ENCODE data around the gene ADAMTS3. TPM values are rescaled to one million over a fixed set of nuclear protein-coding genes. Genes with fewer than 3 reads are reported as not detected.

The ADAMTS3 gene
- total RNA-seq: 10 to 100 TPM in 1 of 2 donors, 1 to 10 TPM in 1; 5.8 to 13.0 TPM
- 10.2 TPM for polyA plus RNA-seq (2013, experiment 1 of 2)
- polyA plus RNA-seq (2013, experiment 2 of 2): 9.5 TPM
- long read RNA-seq, experiment 1, full-length matches to known transcripts: 2 of 7 reads
- long read RNA-seq, experiment 1, partial matches to known transcripts: 2 of 7 reads
- long read RNA-seq, experiment 1, other reads (novel, unspliced or antisense): 3 of 7 reads
- long read RNA-seq, experiment 2, full-length matches to known transcripts: 1 of 10 reads
- long read RNA-seq, experiment 2, partial matches to known transcripts: 4 of 10 reads
- long read RNA-seq, experiment 2, other reads (novel, unspliced or antisense): 5 of 10 reads
- long read RNA-seq, experiment 3, partial matches to known transcripts: 2 of 7 reads
- long read RNA-seq, experiment 3, other reads (novel, unspliced or antisense): 5 of 7 reads
- long read RNA-seq, experiment 4: 0 reads

DNA sequence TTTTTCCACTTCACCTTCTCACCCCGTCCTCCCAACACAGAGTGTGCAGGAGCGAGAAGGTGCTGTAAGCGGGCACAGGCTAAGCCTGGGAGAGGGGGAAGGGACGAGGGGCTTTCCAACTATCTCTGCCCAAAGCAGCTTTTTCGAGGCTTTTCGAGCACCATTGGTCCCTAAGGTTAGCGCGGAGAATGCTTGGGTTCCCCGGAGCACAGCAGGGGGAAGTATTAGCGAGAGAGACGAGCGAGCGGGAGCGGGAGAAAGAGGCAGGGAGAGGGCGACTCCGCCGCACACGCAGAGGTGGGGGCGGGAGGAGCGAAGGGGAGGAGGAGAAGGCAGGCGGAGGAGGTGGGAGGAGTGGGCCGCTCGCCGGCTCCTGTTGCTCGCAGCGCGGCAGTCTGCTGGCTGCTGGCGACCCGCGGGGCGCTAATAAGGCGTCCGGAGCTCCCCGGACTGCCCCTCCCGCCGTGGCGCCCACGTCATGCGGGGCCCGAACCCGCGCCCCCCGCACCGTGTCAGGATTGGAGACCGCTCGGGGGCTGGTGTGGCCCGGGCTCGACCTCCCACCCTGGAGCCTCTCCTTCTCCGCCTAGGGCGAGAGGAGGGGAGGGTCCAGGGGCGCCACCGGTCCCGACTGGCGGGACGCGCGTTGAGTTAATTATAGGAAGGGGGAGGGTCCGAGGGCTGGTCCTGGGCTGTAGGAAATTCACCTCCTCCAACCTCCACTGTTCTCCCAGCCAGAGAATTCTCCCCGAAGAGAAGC lies at the start of gene ADAMTS3:
Gene ADAMTS3 (minus strand): TSS at position 263 of the 760 bp plus-strand sequence. CDS start 459 bp downstream, outside the sequence.
- DNase-seq: peak; percentile 94
- Histone ChIP-seq H3K4me1 (ENCODE audit: control insufficient read depth, insufficient read depth, low read length) (peaks cover 6% of the 10 kb centered on the region), H3K27me3 (ENCODE audit: control insufficient read depth, insufficient read depth, low read length, poor library complexity, severe bottlenecking) (no peaks in the 10 kb centered on the region), H3K9ac (ENCODE audit: extremely low read depth, low read length, poor library complexity, severe bottlenecking) (peak within 1 kb of the TSS; percentile 67), H3K9me3 (ENCODE audit: control insufficient read depth, low read length) (no peaks in the 10 kb centered on the region), H3K36me3 (ENCODE audit: control insufficient read depth, insufficient read depth, low read length) (no peaks in the 10 kb centered on the region), H3K4me3 (ENCODE audit: low read length) (peak within 1 kb of the TSS; percentile 89), H3K27ac (ENCODE audit: low read depth, low read length) (no peak within 1 kb of the TSS)
- H3K27me3 Mint-ChIP-seq (ENCODE audit: insufficient read depth): no peaks in the 10 kb centered on the region
- H3K9me3 Mint-ChIP-seq: no peaks in the 10 kb centered on the region
- H3K4me1 Mint-ChIP-seq: peaks cover 20% of the 10 kb centered on the region
- H3K36me3 Mint-ChIP-seq (ENCODE audit: low read depth): no peaks in the 10 kb centered on the region
- TF ChIP-seq, protein P1, sequence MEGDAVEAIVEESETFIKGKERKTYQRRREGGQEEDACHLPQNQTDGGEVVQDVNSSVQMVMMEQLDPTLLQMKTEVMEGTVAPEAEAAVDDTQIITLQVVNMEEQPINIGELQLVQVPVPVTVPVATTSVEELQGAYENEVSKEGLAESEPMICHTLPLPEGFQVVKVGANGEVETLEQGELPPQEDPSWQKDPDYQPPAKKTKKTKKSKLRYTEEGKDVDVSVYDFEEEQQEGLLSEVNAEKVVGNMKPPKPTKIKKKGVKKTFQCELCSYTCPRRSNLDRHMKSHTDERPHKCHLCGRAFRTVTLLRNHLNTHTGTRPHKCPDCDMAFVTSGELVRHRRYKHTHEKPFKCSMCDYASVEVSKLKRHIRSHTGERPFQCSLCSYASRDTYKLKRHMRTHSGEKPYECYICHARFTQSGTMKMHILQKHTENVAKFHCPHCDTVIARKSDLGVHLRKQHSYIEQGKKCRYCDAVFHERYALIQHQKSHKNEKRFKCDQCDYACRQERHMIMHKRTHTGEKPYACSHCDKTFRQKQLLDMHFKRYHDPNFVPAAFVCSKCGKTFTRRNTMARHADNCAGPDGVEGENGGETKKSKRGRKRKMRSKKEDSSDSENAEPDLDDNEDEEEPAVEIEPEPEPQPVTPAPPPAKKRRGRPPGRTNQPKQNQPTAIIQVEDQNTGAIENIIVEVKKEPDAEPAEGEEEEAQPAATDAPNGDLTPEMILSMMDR (conservative IDR thresholded peaks at IDR 0.05): no peak
- WGBS, 2 experiments (ENCODE audit: insufficient coverage in 1 of 2, insufficient read length in 1 of 2): 0% methylated on average over 10 to 49 of the region's 59 CpGs
- H3K27ac Mint-ChIP-seq: peak within 1 kb of the TSS; percentile 86
- peak within 1 kb of the TSS; percentile 73 for H3K4me3 Mint-ChIP-seq

DNA sequence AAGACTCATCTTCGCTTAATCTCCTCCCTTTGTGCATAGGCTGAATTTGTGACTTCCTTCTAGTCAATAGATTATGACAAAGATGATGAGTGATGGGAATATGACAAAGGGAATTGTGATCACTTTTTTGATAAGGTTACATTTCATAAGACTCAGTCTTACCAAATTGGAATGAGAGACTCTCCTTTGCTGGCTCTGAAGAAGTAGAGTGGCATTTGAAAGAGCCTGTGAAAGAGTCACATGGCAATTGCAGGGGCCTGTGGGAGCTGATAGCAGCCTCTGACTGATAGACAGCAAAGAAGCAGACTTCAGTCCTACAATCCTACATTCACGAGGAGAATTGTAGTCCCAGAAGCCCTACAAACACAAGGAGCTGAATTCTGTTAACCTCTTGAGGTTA lies 44.9 kb upstream of the ADAMTS3 start:
- TF ChIP-seq, protein P1 (conservative IDR thresholded peaks at IDR 0.05): no peak
- no peaks in the 10 kb centered on the region for H3K36me3 Mint-ChIP-seq (ENCODE audit: low read depth)
- WGBS, 2 experiments (ENCODE audit: insufficient coverage in 1 of 2, insufficient read length in 1 of 2): 84% methylated on average over 2 of the region's 2 CpGs; no CpG with 5 or more reads in 1 of the 2 experiments
- H3K27ac Mint-ChIP-seq: no peak overlapping the region
- no peak overlapping the region for H3K4me3 Mint-ChIP-seq
- H3K27ac ChIP-seq (ENCODE audit: low read depth, low read length): no peak overlapping the region
- no peak overlapping the region for H3K9ac ChIP-seq (ENCODE audit: extremely low read depth, low read length, poor library complexity, severe bottlenecking)
- no peaks in the 10 kb centered on the region for H3K4me1 ChIP-seq (ENCODE audit: control insufficient read depth, insufficient read depth, low read length)
- H3K4me1 Mint-ChIP-seq: no peaks in the 10 kb centered on the region
- no peaks in the 10 kb centered on the region for H3K9me3 ChIP-seq (ENCODE audit: control insufficient read depth, low read length)
- no peaks in the 10 kb centered on the region for H3K27me3 Mint-ChIP-seq (ENCODE audit: insufficient read depth)
- H3K36me3 ChIP-seq (ENCODE audit: control insufficient read depth, insufficient read depth, low read length): no peaks in the 10 kb centered on the region
- no peak for DNase-seq
- no peaks in the 10 kb centered on the region for H3K9me3 Mint-ChIP-seq
- H3K4me3 ChIP-seq (ENCODE audit: low read length): no peak overlapping the region
- no peaks in the 10 kb centered on the region for H3K27me3 ChIP-seq (ENCODE audit: control insufficient read depth, insufficient read depth, low read length, poor library complexity, severe bottlenecking)

DNA sequence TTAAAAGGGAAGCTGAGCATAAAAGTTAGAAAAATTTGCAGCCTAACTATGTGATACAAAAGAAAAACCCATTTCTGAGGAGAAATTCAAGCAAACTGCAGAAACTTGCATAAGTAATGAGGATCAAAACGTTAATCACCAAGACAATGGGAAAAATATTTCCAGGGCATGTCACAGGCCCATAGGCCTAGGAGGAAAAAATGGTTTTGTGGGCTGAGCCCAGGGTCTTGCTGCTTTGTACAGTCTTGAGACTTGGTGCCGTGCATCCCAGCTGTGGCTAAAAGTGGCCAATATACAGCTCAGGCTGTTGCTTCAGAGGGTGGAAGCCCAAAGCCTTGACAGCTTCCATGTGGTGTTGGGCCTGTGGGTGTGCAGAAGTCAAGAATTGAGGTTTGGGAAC lies 37.7 kb upstream of the ADAMTS3 start:
- Histone ChIP-seq H3K36me3 (ENCODE audit: control insufficient read depth, insufficient read depth, low read length) (no peaks in the 10 kb centered on the region), H3K4me3 (ENCODE audit: low read length) (no peak overlapping the region), H3K9me3 (ENCODE audit: control insufficient read depth, low read length) (peaks cover 21% of the 10 kb centered on the region), H3K4me1 (ENCODE audit: control insufficient read depth, insufficient read depth, low read length) (no peaks in the 10 kb centered on the region), H3K9ac (ENCODE audit: extremely low read depth, low read length, poor library complexity, severe bottlenecking) (no peak overlapping the region), H3K27me3 (ENCODE audit: control insufficient read depth, insufficient read depth, low read length, poor library complexity, severe bottlenecking) (no peaks in the 10 kb centered on the region), H3K27ac (ENCODE audit: low read depth, low read length) (no peak overlapping the region)
- no peaks in the 10 kb centered on the region for H3K4me1 Mint-ChIP-seq
- no peak overlapping the region for H3K27ac Mint-ChIP-seq
- DNase-seq: no peak
- 68 to 85% methylated on average over 2 of the region's 2 CpGs for WGBS, 2 experiments (ENCODE audit: insufficient coverage in 1 of 2, insufficient read length in 1 of 2)
- H3K36me3 Mint-ChIP-seq (ENCODE audit: low read depth): peaks cover 2% of the 10 kb centered on the region
- H3K4me3 Mint-ChIP-seq: no peak overlapping the region
- TF ChIP-seq, protein P1 (conservative IDR thresholded peaks at IDR 0.05): no peak
- no peaks in the 10 kb centered on the region for H3K27me3 Mint-ChIP-seq (ENCODE audit: insufficient read depth)
- H3K9me3 Mint-ChIP-seq: peaks cover 31% of the 10 kb centered on the region
